HG03558 (cell line): ENCODE results near the gene PPP6R1.
"Not testable (repeated sequence)": the region's sequence is repeated elsewhere in the genome, so short reads cannot be mapped to it uniquely, and the experiment has no call there.

Source experiments
- ATAC-seq: cut with Tn5 transposase; IDR thresholded peaks from one replicate; pipeline ENCODE4 v1.9.1; 2021; ENCODE audit warnings: moderate number of reproducible peaks; ENCODE audit not compliant: unreplicated experiment; ENCODE audit errors: extremely low read depth

Gene PPP6R1

GRCh38 chr19:55227241-55228014 lies 31.4 kb downstream of the PPP6R1 start:
- ATAC-seq = no peak

GRCh38 chr19:55226788-55227187 lies 32.0 kb downstream of the PPP6R1 start:
- no peak for ATAC-seq

GRCh38 chr19:55226273-55226672 lies 32.5 kb downstream of the PPP6R1 start:
- no peak for ATAC-seq

GRCh38 chr19:55225415-55225958 lies 33.3 kb downstream of the PPP6R1 start:
- no peak for ATAC-seq

GRCh38 chr19:55224679-55225414 lies 34.0 kb downstream of the PPP6R1 start:
- not testable (repeated sequence) for ATAC-seq

GRCh38 chr19:55224038-55224665 lies 34.7 kb downstream of the PPP6R1 start:
- no peak for ATAC-seq

GRCh38 chr19:55223291-55224037 lies 35.4 kb downstream of the PPP6R1 start:
- no peak for ATAC-seq

GRCh38 chr19:55220525-55220924 lies 38.3 kb downstream of the PPP6R1 start:
- no peak for ATAC-seq

- no peak for ATAC-seq
These were observed 42.2 kb downstream of the PPP6R1 start for GRCh38 chr19:55216461-55217198.

GRCh38 chr19:55213547-55213946 lies 45.3 kb downstream of the PPP6R1 start:
- no peak for ATAC-seq

- no peak for ATAC-seq
These were observed 46.4 kb downstream of the PPP6R1 start for GRCh38 chr19:55212447-55212846.

GRCh38 chr19:55209693-55210472 lies 48.9 kb downstream of the PPP6R1 start:
- ATAC-seq = no peak

- no peak for ATAC-seq
These were observed 49.7 kb downstream of the PPP6R1 start, which contains the start of gene PTPRH for GRCh38 chr19:55208880-55209692. Gene PTPRH, minus strand, starts transcription at chr19:55209501. Its CDS starts 68 bp downstream, at chr19:55209433.

GRCh38 chr19:55206664-55207500 lies 51.9 kb downstream of the PPP6R1 start:
- no peak for ATAC-seq

- ATAC-seq = not testable (repeated sequence)
These were observed 56.6 kb downstream of the PPP6R1 start for GRCh38 chr19:55202199-55202598.

GRCh38 chr19:55199620-55200204 lies 59.1 kb downstream of the PPP6R1 start:
- no peak for ATAC-seq

- no peak for ATAC-seq
These were observed 60.2 kb downstream of the PPP6R1 start for GRCh38 chr19:55198651-55199050.
